PC-3 (cell line): ENCODE data around the gene ZNF560. TPM values are rescaled to one million over a fixed set of nuclear protein-coding genes. Genes with fewer than 3 reads are reported as not detected.

Experiments
- ATAC-seq: fragments of 200-7000 bp; cut with Tn5 transposase; 2 replicates; pipeline ENCODE4 v1.9.1; 2020; ENCODE audit warnings: mild to moderate bottlenecking, moderate library complexity
- BruUV-seq: library from RNA; stranded (reverse); fragments of 400-500 nt; replicated peaks from 2 replicates; lab custom pipeline; 2021; lab: Mats Ljungman, UMichigan
- CTCF ChIA-PET: fragments of 300-600 bp; sonication (Branson Sonifier 250); formaldehyde crosslinking; loops from one replicate; lab custom pipeline; 2022; ENCODE audit warnings: antibody characterized with exemption; lab: Charles Lee
- POLR2A ChIA-PET: fragments of 300-600 bp; sonication (Branson Sonifier 250); formaldehyde crosslinking; loops from one replicate; lab custom pipeline; 2022; ENCODE audit warnings: antibody characterized with exemption; ENCODE audit not compliant: unreplicated experiment; lab: Charles Lee
- DNase-seq: peaks from one replicate; pipeline ENCODE4 v3.0.0-alpha.2; 2015
- H2AFZ ChIP-seq: fragments of 300-600 bp; sonication (generic); 2 replicates; pipeline ENCODE4 v1.6.0; 2016; ENCODE audit warnings: antibody characterized with exemption, low read length
- H3F3A ChIP-seq: fragments of 300-600 bp; sonication (generic); one replicate; pipeline ENCODE4 v1.6.0; 2017; ENCODE audit warnings: antibody characterized with exemption, low read length, control low read depth, mild to moderate bottlenecking; ENCODE audit not compliant: unreplicated experiment
- H3K27ac ChIP-seq: fragments of 300-600 bp; sonication (generic); 2 replicates; pipeline ENCODE4 v1.5.1; 2016; ENCODE audit warnings: mild to moderate bottlenecking, low read length
- H3K27me3 ChIP-seq: fragments of 300-600 bp; sonication (generic); 2 replicates; pipeline ENCODE4 v1.6.1; 2016; ENCODE audit warnings: low read length, mixed read lengths
- H3K36me3 ChIP-seq: fragments of 300-600 bp; sonication (generic); 2 replicates; pipeline ENCODE4 v1.6.1; 2016; ENCODE audit warnings: low read depth, mixed run types, low read length, mixed read lengths
- H3K4me1 ChIP-seq: fragments of 300-600 bp; sonication (generic); 2 replicates; pipeline ENCODE4 v1.5.1; 2016; ENCODE audit warnings: low read length; ENCODE audit not compliant: insufficient read depth
- H3K4me2 ChIP-seq: fragments of 300-600 bp; sonication (generic); 2 replicates; pipeline ENCODE4 v1.6.0; 2016; ENCODE audit warnings: low read length
- H3K4me3 ChIP-seq: fragments of 300-600 bp; sonication (generic); 2 replicates; pipeline ENCODE4 v1.5.1; 2016; ENCODE audit warnings: mild to moderate bottlenecking, low read length, mixed read lengths
- H3K79me2 ChIP-seq: fragments of 300-600 bp; sonication (generic); 2 replicates; pipeline ENCODE4 v1.6.1; 2017; ENCODE audit warnings: low read length, mixed read lengths
- H3K9ac ChIP-seq: fragments of 300-600 bp; sonication (generic); 2 replicates; pipeline ENCODE4 v1.6.0; 2016; ENCODE audit warnings: mild to moderate bottlenecking, low read length
- H3K9me2 ChIP-seq: fragments of 300-600 bp; sonication (generic); replicated peaks from 2 replicates; pipeline ENCODE4 v1.6.1; 2016; ENCODE audit warnings: mixed run types, low read length, mixed read lengths
- H3K9me3 ChIP-seq: fragments of 300-600 bp; sonication (generic); 2 replicates; pipeline ENCODE4 v1.6.1; 2016; ENCODE audit warnings: low read length, mixed read lengths
- H4K20me1 ChIP-seq: fragments of 300-600 bp; sonication (generic); 2 replicates; pipeline ENCODE4 v1.6.1; 2016; ENCODE audit warnings: low read length, mixed read lengths
- CTCF ChIP-seq: fragments of 300-600 bp; sonication (generic); conservative IDR thresholded peaks from 2 replicates; pipeline ENCODE4 v1.5.1; 2017; ENCODE audit warnings: antibody characterized with exemption, low read depth, mild to moderate bottlenecking, low read length
- EZH2 ChIP-seq: fragments of 300-600 bp; sonication (generic); IDR thresholded peaks from one replicate; pipeline ENCODE4 v1.6.1; 2017; ENCODE audit warnings: antibody characterized with exemption, mild to moderate bottlenecking, low read length; ENCODE audit not compliant: unreplicated experiment
- EZH2phosphoT487 ChIP-seq: fragments of 300-600 bp; sonication (generic); IDR thresholded peaks from 2 replicates; pipeline ENCODE4 v1.6.1; 2018; ENCODE audit warnings: mild to moderate bottlenecking, antibody characterized with exemption, low read length, borderline replicate concordance
- intact Hi-C: fragments of 100-400 bp; cut with micrococcal nuclease; formaldehyde crosslinking; loops from 2 replicates; pipeline ENCODE4 v1.9.0; 2023
- total RNA-seq: library from RNA; depleted of rRNA; stranded (reverse); fragments of >200 nt; gene quantifications from 2 replicates; pipeline ENCODE4 v1.2.3, GENCODE V29; 2014

Gene ZNF560
- total RNA-seq, 1 experiment from 2014 or later = not detected

DNA sequence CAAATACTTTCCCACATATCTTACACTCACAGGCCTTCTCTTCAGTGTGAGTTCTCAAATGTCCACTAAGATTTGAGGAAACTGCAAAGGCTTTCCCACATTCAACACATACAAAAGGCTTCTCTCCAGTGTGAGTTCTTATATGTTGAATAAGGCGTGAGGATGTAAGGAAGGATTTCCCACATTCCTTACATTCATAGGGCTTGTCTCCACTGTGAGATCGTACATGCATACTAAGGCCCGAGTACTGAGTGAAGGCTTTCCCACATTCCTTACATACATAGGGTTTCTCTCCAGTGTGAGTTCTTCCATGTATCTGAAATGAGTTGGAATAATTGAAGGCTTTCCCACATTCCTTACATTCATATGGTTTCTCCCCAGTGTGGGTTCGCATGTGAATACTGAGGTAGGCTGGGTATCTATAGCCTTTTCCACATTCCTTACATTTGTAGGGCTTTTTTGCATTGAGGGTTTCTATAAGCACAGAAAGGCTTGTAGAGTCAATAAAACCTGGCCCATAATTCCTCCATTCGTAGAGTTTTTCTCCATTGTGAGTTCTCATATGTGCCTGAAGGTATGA lies 30.4 kb upstream of the ZNF560 start:
- no peak for TF ChIP-seq EZH2phosphoT487
- TF ChIP-seq EZH2 = no peak
- no peaks in the 10 kb centered on the region for H3K79me2 ChIP-seq
- peaks cover 5% of the 10 kb centered on the region; the same call in 1 of the 2 replicates for H3K4me1 ChIP-seq
- H3K4me3 ChIP-seq = peak overlapping the region; percentile 8; the same call in 1 of the 2 replicates
- H3F3A ChIP-seq = no peaks in the 10 kb centered on the region
- no peaks in the 10 kb centered on the region for H4K20me1 ChIP-seq
- peaks cover 89% of the 10 kb centered on the region for H3K36me3 ChIP-seq
- ATAC-seq (no peak), DNase-seq (peak; percentile 25)
- H3K9ac ChIP-seq = no peak overlapping the region
- H3K4me2 ChIP-seq = no peak overlapping the region
- H3K27me3 ChIP-seq = no peaks in the 10 kb centered on the region
- H3K9me3 ChIP-seq = peaks cover 79% of the 10 kb centered on the region
- ChIA-PET POLR2A (no interaction called here), CTCF (no interaction called here)
- no peaks in the 10 kb centered on the region for H3K9me2 ChIP-seq
- TSS peak; percentile 6 for BruUV-seq
- no peak overlapping the region for H2AFZ ChIP-seq
- no peak overlapping the region for H3K27ac ChIP-seq
- intact Hi-C loops = no loop called here

DNA sequence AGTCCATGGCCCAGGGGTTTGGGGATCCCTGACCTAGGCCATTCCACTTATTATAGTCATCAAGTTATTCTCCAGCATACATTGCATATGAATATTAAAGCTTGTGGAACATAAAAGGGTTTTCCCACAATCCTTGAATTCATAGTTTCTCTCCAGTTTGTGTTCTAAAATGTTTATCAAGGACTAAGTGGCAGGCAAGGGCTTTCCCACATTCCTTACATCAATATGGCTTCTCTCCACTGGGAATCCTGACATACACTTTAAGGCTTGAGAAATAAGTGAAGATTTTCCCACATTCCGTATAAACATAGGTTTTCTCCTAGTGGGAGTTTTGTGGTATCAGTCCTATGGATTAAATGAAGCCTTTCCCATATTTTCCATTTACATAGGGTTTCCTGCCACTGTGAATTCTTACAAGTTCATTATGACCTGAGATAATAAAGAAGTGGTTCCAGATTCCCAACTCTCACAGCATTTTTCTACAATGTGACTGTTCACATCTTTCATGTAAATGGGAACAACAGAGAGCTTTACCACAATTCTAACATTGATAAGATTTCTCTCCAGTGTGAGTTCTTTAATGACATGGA lies 25.6 kb upstream of the ZNF560 start:
- DNase-seq = no peak
- Histone ChIP-seq H3K27me3 (no peaks in the 10 kb centered on the region), H3K4me1 (no peaks in the 10 kb centered on the region), H3K27ac (no peak overlapping the region), H3K4me2 (no peak overlapping the region), H3K9me2 (no peaks in the 10 kb centered on the region), H3K36me3 (peaks cover 57% of the 10 kb centered on the region), H2AFZ (no peak overlapping the region), H3K79me2 (no peaks in the 10 kb centered on the region), H3K4me3 (peak overlapping the region; percentile 10; the same call in 1 of the 2 replicates), H3F3A (no peaks in the 10 kb centered on the region), H3K9ac (no peak overlapping the region), H4K20me1 (no peaks in the 10 kb centered on the region), H3K9me3 (peaks cover 78% of the 10 kb centered on the region)
- TF ChIP-seq EZH2phosphoT487 = no peak
- TF ChIP-seq EZH2 = no peak
- no peak for TF ChIP-seq CTCF
- no peak for ATAC-seq
- intact Hi-C loops = no loop called here
- ChIA-PET CTCF (no interaction called here), POLR2A (interaction anchor here (0.6 kb wide), 1 partner anchor 43 kb away, joined by 11 read pairs; no protein-coding TSS in a partner anchor)
- no TSS peak for BruUV-seq

DNA sequence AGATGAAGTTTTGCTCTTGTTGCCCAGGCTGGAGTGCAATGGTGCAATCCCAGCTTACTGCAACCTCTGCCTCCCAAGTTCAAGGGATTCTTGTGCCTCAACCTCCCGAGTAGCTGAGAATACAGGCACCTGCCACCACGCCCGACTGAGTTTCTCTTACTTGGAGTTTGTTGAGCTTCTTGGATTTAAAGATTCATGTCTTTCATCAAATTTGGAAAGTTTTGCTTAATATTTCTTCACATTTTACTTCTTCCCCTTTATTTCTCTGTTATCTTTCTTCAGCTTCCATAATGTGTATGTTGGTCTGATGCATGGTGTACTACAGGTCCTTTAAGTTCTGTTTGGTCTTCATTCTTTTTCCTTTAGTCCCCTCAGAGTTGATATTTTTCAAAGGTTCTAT lies 8.9 kb upstream of the ZNF560 start:
- BruUV-seq = no TSS peak

More for the DNA sequence above, 8.9 kb upstream of the ZNF560 start:
- no peak for DNase-seq
- no peak overlapping the region for H3K27ac ChIP-seq
- no peaks in the 10 kb centered on the region for H3K27me3 ChIP-seq
- H3K9ac ChIP-seq = no peak overlapping the region
- peaks cover 61% of the 10 kb centered on the region for H3K9me3 ChIP-seq
- H3K79me2 ChIP-seq = no peaks in the 10 kb centered on the region
- ChIA-PET POLR2A (no interaction called here), CTCF (no interaction called here)
- H3K4me1 ChIP-seq = no peaks in the 10 kb centered on the region
- H3F3A ChIP-seq = no peaks in the 10 kb centered on the region
- no peak for TF ChIP-seq EZH2phosphoT487
- no peak for TF ChIP-seq CTCF
- TF ChIP-seq EZH2 = no peak
- no peaks in the 10 kb centered on the region for H3K9me2 ChIP-seq
- H4K20me1 ChIP-seq = no peaks in the 10 kb centered on the region
- intact Hi-C loops = no loop called here
- no peak overlapping the region for H2AFZ ChIP-seq
- H3K4me3 ChIP-seq = no peak overlapping the region
- H3K4me2 ChIP-seq = no peak overlapping the region
- H3K36me3 ChIP-seq = peaks cover 9% of the 10 kb centered on the region
- no peak for ATAC-seq
